Adrenal gland (tissue), 5 donors: ENCODE data around the gene MALL.

Source experiments
- CTCF ChIP-seq, 6 experiments: fragments of 450-650 bp in 4 of 6; fragments of 200-600 bp in 2 of 6; sonication (generic) in 1 of 6; IDR thresholded peaks; 1 replicate in 5 of 6; 2 replicates in 1 of 6; pipeline versions ENCODE4 v1.5.1 to v1.8.0; 2016 to 2021; ENCODE audit warnings: antibody characterized with exemption in 6 of 6, mild to moderate bottlenecking in 2 of 6, moderate library complexity in 1 of 6
- POLR2A ChIP-seq, 2 donors: fragments of 450-650 bp; IDR thresholded peaks; one replicate each; pipeline ENCODE4 v1.6.1; 2017; ENCODE audit warnings: antibody characterized with exemption in 2 of 2, mild to moderate bottlenecking in 2 of 2, moderate library complexity in 1 of 2
- donor health status: DM: no; HTN: no; CAD: no.

- TF ChIP-seq CTCF (IDR thresholded peaks at IDR 0.05) (peak; percentile 75 to 86 (median 82)), POLR2A (IDR thresholded peaks at IDR 0.05) (no peak)
These were observed 41.7 kb upstream of the MALL start for GRCh38 chr2:110157153-110157793.
